GM23338 (cell line): ENCODE measurements around the gene XRCC5. TPM values are rescaled to one million over a fixed set of nuclear protein-coding genes. Genes with fewer than 3 reads are reported as not detected.

Experiments used
- ATAC-seq: fragments of 200-7000 bp; cut with Tn5 transposase; 3 replicates; pipeline ENCODE4 v1.9.1; 2020
- DNase-seq: peaks from one replicate; pipeline ENCODE4 v3.0.0-alpha.2; 2015; ENCODE audit warnings: low spot score
- H2AFZ ChIP-seq: fragments of 200-600 bp; sonication (generic); 2 replicates; pipeline ENCODE4 v1.8.0; 2016; ENCODE audit warnings: antibody characterized with exemption, mild to moderate bottlenecking, moderate library complexity
- H3F3A ChIP-seq: fragments of 200-600 bp; sonication (generic); replicated peaks from 2 replicates; pipeline ENCODE4 v1.8.0; 2017; ENCODE audit warnings: antibody characterized with exemption, mixed run types, low read depth
- H3K27ac ChIP-seq: fragments of 200-600 bp; sonication (generic); 2 replicates; pipeline ENCODE4 v1.6.1; 2016; ENCODE audit warnings: low read depth
- H3K27me3 ChIP-seq: fragments of 200-600 bp; sonication (generic); 2 replicates; pipeline ENCODE4 v1.8.0; 2016; ENCODE audit warnings: mild to moderate bottlenecking, mixed run types, moderate library complexity; ENCODE audit not compliant: insufficient read depth
- H3K36me3 ChIP-seq: fragments of 200-600 bp; sonication (generic); 2 replicates; pipeline ENCODE4 v1.8.0; 2016; ENCODE audit warnings: mild to moderate bottlenecking; ENCODE audit not compliant: insufficient read depth
- H3K4me1 ChIP-seq: fragments of 200-600 bp; sonication (generic); 2 replicates; pipeline ENCODE4 v1.8.0; 2016; ENCODE audit warnings: mild to moderate bottlenecking, moderate library complexity; ENCODE audit not compliant: insufficient read depth
- H3K4me2 ChIP-seq: fragments of 200-600 bp; sonication (generic); 2 replicates; pipeline ENCODE4 v1.7.1; 2017; ENCODE audit warnings: mixed run types
- H3K4me3 ChIP-seq: fragments of 200-600 bp; sonication (generic); 2 replicates; pipeline ENCODE4 v1.6.1; 2016; ENCODE audit warnings: mixed run types
- H3K79me2 ChIP-seq: fragments of 200-600 bp; sonication (generic); replicated peaks from 2 replicates; pipeline ENCODE4 v1.8.0; 2017; ENCODE audit warnings: mild to moderate bottlenecking; ENCODE audit not compliant: insufficient read depth
- H3K9me2 ChIP-seq: fragments of 200-600 bp; sonication (generic); 2 replicates; pipeline ENCODE4 v1.8.0; 2017; ENCODE audit not compliant: insufficient read depth
- H4K20me1 ChIP-seq: fragments of 200-600 bp; sonication (generic); replicated peaks from 2 replicates; pipeline ENCODE4 v1.8.0; 2017; ENCODE audit warnings: mild to moderate bottlenecking; ENCODE audit not compliant: insufficient read depth
- H3K27ac Mint-ChIP-seq: 2 replicates; pipeline ENCODE4 v1.8.0; 2020; ENCODE audit warnings: inconsistent platforms, mild to moderate bottlenecking, moderate library complexity, mixed read lengths
- H3K27me3 Mint-ChIP-seq: 3 replicates; pipeline ENCODE4 v1.8.0; 2022; ENCODE audit warnings: low read depth, mild to moderate bottlenecking, moderate library complexity, mixed read lengths, inconsistent platforms; ENCODE audit not compliant: insufficient read depth, poor library complexity
- H3K36me3 Mint-ChIP-seq: 3 replicates; pipeline ENCODE4 v1.8.0; 2021; ENCODE audit warnings: low read depth, mild to moderate bottlenecking, inconsistent platforms, moderate library complexity, mixed read lengths
- H3K4me1 Mint-ChIP-seq: 3 replicates; pipeline ENCODE4 v1.8.0; 2020; ENCODE audit warnings: mild to moderate bottlenecking, inconsistent platforms, mixed read lengths
- H3K4me3 Mint-ChIP-seq: 3 replicates; pipeline ENCODE4 v1.8.0; 2021; ENCODE audit warnings: moderate library complexity, mild to moderate bottlenecking, inconsistent platforms, mixed read lengths
- H3K9me3 Mint-ChIP-seq: 3 replicates; pipeline ENCODE4 v1.8.0; 2020; ENCODE audit warnings: moderate library complexity, mild to moderate bottlenecking, inconsistent platforms, mixed read lengths
- EZH2 ChIP-seq: fragments of 200-600 bp; sonication (generic); IDR thresholded peaks from one replicate; pipeline ENCODE4 v1.8.0; 2017; ENCODE audit warnings: antibody characterized with exemption, mild to moderate bottlenecking, low read depth; ENCODE audit not compliant: unreplicated experiment
- JUNB ChIP-seq: IDR thresholded peaks from one replicate; pipeline ENCODE4 v1.6.1; 2016; ENCODE audit warnings: antibody characterized with exemption; ENCODE audit not compliant: unreplicated experiment
- NANOG ChIP-seq: IDR thresholded peaks from 2 replicates; pipeline ENCODE4 v1.6.1; 2016; ENCODE audit warnings: antibody characterized with exemption, borderline replicate concordance
- POLR2AphosphoS5 ChIP-seq: IDR thresholded peaks from 2 replicates; pipeline ENCODE4 v1.6.1; 2016; ENCODE audit warnings: antibody characterized with exemption, low read depth
- ZNF114 ChIP-seq: fragments of 250-450 bp; sonication (Bioruptor Pico); IDR thresholded peaks from 2 replicates; pipeline ENCODE4 v1.5.0; 2020; ENCODE audit warnings: mild to moderate bottlenecking, moderate library complexity
- ZNF331 ChIP-seq: fragments of 250-450 bp; sonication (Bioruptor Pico); IDR thresholded peaks from 2 replicates; pipeline ENCODE4 v1.5.0; 2020; ENCODE audit warnings: low read depth, mild to moderate bottlenecking, moderate library complexity
- polyA plus RNA-seq: library from polyadenylated mRNA; unstranded; fragments of >200 nt; fragmentation: Nextera tagmentation; extraction: Ambion mirVana; gene quantifications from 2 replicates; pipeline ENCODE4 v1.2.1, GENCODE V29; 2016
- total RNA-seq: library from RNA; depleted of rRNA; stranded (reverse); fragments of >200 nt; shearing (Covaris generic); gene quantifications from 2 replicates; pipeline ENCODE4 v1.2.3, GENCODE V29; 2014
- TF ChIP-seq, protein P1 (sequence below): IDR thresholded peaks from 2 replicates; pipeline ENCODE4 v1.6.1; 2016; ENCODE audit warnings: antibody characterized with exemption
- TF ChIP-seq, protein P2 (sequence below): fragments of 250-450 bp; sonication (Bioruptor Pico); IDR thresholded peaks from 2 replicates; pipeline ENCODE4 v1.5.0; 2020; ENCODE audit warnings: mild to moderate bottlenecking, moderate library complexity
- TF ChIP-seq, protein P3 (sequence below), 2 experiments: fragments of 200-600 bp in 1 of 2; sonication (generic) in 1 of 2; conservative IDR thresholded peaks; 2 replicates each; pipeline versions ENCODE4 v1.5.1 to v1.6.1; 2016 to 2017; ENCODE audit warnings: antibody characterized with exemption in 2 of 2, low read depth in 2 of 2, mild to moderate bottlenecking in 2 of 2, moderate library complexity in 1 of 2

XRCC5 gene
- total and polyA plus RNA-seq, 2 experiments from 2014 or later: 499 to 524 TPM

DNA sequence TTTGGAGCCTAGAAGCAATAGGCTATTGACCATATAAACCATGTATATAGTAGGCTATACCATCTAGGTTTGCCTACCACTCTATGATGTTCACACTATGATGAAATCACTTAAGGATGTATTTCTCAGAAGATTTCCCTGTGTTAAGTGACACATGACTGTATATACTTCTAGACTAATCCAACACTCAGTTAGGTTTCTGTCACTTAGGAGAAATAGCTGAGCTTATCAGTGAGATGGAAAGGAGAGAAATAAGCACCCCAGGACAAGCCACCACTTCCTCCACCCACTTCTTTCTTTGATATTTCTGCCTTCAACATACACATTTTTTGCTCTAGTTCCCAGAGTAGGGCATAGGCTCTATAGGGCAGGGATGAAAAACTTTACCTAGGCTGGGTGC lies 35.4 kb upstream of the XRCC5 start (continued):
- TF ChIP-seq, protein P1, sequence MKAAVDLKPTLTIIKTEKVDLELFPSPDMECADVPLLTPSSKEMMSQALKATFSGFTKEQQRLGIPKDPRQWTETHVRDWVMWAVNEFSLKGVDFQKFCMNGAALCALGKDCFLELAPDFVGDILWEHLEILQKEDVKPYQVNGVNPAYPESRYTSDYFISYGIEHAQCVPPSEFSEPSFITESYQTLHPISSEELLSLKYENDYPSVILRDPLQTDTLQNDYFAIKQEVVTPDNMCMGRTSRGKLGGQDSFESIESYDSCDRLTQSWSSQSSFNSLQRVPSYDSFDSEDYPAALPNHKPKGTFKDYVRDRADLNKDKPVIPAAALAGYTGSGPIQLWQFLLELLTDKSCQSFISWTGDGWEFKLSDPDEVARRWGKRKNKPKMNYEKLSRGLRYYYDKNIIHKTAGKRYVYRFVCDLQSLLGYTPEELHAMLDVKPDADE: no peak
- TF ChIP-seq NANOG: no peak
- no peak for TF ChIP-seq ZNF114
- TF ChIP-seq ZNF331 (CRISPR knock-in tag): no peak
- no peak for TF ChIP-seq JUNB
- no peak for TF ChIP-seq EZH2

DNA sequence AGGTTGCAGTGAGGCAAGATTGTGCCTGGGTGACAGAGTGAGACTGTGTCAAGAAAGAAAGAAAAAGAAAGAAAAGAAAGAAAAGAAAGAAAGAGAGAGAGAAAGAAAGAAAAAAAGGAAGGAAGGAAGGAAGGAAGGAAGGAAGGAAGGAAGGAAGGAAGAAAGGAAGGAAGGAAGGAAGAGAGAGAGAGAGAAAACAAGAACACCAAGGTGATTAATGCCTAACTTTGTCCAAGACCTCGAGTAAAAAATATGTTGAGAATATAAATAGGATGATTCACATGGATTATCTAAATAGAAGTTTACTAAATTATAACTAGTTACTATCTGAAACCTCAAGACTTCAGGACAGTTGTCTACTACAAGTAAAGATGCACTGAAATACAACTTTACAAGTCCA lies 34.8 kb upstream of the XRCC5 start:
- H4K20me1 ChIP-seq: peaks cover 8% of the 10 kb centered on the region
- ATAC-seq: no peak
- H3K9me2 ChIP-seq: no peaks in the 10 kb centered on the region
- H3K4me3 Mint-ChIP-seq: no peak overlapping the region
- no peaks in the 10 kb centered on the region; the same call in 2 of the 3 replicates for H3K9me3 Mint-ChIP-seq
- H3K4me1 ChIP-seq: no peaks in the 10 kb centered on the region
- no peaks in the 10 kb centered on the region; the same call in 1 of the 2 replicates for H3K79me2 ChIP-seq
- DNase-seq: no peak
- H3K27ac ChIP-seq: no peak overlapping the region
- H3F3A ChIP-seq: no peaks in the 10 kb centered on the region
- no peaks in the 10 kb centered on the region for H3K27me3 Mint-ChIP-seq
- TF ChIP-seq, protein P1: no peak
- no peak for TF ChIP-seq JUNB
- TF ChIP-seq, protein P2, sequence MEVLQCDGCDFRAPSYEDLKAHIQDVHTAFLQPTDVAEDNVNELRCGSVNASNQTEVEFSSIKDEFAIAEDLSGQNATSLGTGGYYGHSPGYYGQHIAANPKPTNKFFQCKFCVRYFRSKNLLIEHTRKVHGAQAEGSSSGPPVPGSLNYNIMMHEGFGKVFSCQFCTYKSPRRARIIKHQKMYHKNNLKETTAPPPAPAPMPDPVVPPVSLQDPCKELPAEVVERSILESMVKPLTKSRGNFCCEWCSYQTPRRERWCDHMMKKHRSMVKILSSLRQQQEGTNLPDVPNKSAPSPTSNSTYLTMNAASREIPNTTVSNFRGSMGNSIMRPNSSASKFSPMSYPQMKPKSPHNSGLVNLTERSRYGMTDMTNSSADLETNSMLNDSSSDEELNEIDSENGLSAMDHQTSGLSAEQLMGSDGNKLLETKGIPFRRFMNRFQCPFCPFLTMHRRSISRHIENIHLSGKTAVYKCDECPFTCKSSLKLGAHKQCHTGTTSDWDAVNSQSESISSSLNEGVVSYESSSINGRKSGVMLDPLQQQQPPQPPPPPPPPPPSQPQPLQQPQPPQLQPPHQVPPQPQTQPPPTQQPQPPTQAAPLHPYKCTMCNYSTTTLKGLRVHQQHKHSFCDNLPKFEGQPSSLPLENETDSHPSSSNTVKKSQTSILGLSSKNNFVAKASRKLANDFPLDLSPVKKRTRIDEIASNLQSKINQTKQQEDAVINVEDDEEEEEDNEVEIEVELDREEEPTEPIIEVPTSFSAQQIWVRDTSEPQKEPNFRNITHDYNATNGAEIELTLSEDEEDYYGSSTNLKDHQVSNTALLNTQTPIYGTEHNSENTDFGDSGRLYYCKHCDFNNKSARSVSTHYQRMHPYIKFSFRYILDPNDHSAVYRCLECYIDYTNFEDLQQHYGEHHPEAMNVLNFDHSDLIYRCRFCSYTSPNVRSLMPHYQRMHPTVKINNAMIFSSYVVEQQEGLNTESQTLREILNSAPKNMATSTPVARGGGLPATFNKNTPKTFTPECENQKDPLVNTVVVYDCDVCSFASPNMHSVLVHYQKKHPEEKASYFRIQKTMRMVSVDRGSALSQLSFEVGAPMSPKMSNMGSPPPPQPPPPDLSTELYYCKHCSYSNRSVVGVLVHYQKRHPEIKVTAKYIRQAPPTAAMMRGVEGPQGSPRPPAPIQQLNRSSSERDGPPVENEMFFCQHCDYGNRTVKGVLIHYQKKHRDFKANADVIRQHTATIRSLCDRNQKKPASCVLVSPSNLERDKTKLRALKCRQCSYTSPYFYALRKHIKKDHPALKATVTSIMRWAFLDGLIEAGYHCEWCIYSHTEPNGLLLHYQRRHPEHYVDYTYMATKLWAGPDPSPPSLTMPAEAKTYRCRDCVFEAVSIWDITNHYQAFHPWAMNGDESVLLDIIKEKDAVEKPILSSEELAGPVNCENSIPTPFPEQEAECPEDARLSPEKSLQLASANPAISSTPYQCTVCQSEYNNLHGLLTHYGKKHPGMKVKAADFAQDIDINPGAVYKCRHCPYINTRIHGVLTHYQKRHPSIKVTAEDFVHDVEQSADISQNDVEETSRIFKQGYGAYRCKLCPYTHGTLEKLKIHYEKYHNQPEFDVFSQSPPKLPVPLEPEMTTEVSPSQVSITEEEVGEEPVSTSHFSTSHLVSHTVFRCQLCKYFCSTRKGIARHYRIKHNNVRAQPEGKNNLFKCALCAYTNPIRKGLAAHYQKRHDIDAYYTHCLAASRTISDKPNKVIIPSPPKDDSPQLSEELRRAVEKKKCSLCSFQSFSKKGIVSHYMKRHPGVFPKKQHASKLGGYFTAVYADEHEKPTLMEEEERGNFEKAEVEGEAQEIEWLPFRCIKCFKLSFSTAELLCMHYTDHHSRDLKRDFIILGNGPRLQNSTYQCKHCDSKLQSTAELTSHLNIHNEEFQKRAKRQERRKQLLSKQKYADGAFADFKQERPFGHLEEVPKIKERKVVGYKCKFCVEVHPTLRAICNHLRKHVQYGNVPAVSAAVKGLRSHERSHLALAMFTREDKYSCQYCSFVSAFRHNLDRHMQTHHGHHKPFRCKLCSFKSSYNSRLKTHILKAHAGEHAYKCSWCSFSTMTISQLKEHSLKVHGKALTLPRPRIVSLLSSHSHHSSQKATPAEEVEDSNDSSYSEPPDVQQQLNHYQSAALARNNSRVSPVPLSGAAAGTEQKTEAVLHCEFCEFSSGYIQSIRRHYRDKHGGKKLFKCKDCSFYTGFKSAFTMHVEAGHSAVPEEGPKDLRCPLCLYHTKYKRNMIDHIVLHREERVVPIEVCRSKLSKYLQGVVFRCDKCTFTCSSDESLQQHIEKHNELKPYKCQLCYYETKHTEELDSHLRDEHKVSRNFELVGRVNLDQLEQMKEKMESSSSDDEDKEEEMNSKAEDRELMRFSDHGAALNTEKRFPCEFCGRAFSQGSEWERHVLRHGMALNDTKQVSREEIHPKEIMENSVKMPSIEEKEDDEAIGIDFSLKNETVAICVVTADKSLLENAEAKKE: no peak
- TF ChIP-seq POLR2AphosphoS5: no peak
- TF ChIP-seq, protein P3, sequence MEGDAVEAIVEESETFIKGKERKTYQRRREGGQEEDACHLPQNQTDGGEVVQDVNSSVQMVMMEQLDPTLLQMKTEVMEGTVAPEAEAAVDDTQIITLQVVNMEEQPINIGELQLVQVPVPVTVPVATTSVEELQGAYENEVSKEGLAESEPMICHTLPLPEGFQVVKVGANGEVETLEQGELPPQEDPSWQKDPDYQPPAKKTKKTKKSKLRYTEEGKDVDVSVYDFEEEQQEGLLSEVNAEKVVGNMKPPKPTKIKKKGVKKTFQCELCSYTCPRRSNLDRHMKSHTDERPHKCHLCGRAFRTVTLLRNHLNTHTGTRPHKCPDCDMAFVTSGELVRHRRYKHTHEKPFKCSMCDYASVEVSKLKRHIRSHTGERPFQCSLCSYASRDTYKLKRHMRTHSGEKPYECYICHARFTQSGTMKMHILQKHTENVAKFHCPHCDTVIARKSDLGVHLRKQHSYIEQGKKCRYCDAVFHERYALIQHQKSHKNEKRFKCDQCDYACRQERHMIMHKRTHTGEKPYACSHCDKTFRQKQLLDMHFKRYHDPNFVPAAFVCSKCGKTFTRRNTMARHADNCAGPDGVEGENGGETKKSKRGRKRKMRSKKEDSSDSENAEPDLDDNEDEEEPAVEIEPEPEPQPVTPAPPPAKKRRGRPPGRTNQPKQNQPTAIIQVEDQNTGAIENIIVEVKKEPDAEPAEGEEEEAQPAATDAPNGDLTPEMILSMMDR (conservative IDR thresholded peaks at IDR 0.05; ENCODE audit: low read depth in 2 of 2): no peak
- H3K4me2 ChIP-seq: no peak overlapping the region
- no peaks in the 10 kb centered on the region for H3K27me3 ChIP-seq
- no peak overlapping the region for H3K4me3 ChIP-seq
- no peaks in the 10 kb centered on the region for H3K36me3 Mint-ChIP-seq
- no peak overlapping the region for H2AFZ ChIP-seq
- H3K36me3 ChIP-seq: 0 out of 2 replicates have a peak, but pooled peaks cover 3% of the 10 kb centered on the region
- no peak overlapping the region for H3K27ac Mint-ChIP-seq
- no peaks in the 10 kb centered on the region for H3K4me1 Mint-ChIP-seq
